ENCODE data around the gene ZNF790. TPM values are rescaled to one million over a fixed set of nuclear protein-coding genes. Genes with fewer than 3 reads are reported as not detected.

ZNF790 gene
- total RNA-seq, 1 donor from 2014 or later = 5.1 TPM

DNA sequence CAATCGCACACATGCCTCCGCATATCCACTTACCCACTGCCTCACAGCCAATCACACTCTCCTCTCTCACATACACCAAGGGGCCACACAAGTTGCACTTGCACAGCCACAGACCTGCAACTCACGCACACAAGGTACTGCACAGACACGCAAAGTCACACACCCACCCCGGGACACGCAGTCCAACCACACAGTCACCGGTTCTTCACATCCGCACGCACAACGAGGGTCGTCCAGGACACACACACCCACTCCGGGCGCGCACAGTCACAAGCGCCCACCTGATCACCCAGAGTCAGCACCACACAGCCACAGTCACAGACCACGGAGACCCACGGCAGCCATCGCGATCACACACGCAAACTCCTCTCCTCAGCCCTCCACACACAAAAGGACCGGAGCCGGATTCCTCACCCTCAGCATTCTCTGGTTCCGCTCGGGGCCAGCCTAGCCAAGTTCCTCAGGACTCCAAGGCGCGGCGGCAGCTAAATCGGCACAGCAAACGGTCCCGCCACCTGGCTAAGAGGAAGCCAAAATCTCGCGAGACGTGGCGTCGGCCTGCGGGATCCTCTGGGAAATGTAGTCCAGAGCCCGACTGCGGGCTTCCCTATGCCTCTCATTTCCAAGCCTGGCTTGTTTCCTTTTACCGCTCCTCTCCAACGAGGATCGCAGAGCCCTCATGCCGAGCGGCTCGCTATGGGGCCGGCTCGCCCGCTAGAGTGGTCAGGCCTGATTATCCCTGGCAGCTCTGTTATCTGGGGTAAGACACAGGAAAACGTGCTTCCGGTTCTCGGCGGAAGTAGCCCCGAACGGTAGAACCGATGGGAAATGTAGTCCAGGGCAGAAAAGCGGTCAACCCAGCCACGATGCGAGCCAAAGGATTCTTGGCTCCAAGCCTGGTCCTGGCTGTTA is 65.6 kb downstream of the ZNF790 start, which contains the start of gene ZNF850:
TSS of gene ZNF850 (minus strand) at position 497 of the 912 bp plus-strand sequence. CDS start 10,201 bp downstream, outside the sequence.
- DNase-seq (ENCODE audit: low spot score) (peak; percentile 94), ATAC-seq (peak; percentile 97)

DNA sequence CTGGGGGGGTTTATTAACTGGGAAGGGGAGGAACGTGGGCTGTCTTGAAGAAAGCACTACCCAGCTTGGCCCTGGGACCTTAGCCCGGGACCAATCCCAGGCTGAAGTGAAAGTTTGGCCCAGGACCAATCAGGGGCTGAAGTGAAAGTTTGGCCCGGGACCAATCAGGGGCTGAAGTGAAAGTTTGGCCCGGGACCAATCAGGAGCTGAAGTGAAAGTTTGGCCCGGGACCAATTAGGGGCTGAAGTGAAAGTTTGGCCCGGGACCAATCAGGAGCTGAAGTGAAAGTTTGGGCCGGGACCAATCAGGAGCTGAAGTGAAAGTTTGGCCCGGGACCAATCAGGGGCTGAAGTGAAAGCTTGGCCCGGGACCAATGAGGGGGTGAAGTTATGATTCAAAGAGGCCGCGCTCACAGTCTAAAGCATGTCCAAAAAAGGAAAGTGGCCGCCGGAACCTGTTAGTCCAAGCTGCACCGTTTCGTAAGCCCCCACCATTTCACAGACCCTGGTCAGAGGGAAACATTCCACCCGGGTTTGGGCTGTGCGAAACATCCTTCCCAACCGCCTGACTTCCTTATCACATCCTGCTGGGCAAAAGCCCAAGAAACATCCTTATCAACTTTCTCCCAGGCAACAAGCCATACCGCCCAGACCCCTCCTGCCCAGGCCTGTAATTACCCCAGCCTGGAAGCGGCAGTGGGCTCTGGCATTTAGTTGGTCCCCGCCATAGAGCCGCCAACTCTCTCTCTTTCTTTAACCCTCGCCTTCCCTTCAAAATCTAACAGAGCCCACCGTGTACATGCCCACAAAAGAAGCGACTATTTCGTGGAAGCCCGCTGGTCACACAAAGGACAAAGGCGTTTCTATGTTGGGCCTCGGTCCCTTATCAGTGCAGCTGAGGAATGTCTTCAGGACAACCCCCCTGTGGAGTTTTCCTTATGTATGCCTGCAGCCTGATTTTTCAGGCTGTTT is 66.6 kb downstream of the ZNF790 start:
- ATAC-seq = no peak
- peak; percentile 59 for DNase-seq (ENCODE audit: low spot score)

Other genes with a start within 250 kb of the ZNF790 start
- 1.1 TPM for gene ZNF382, start 233.1 kb downstream of the ZNF790 start, total RNA-seq
- 1.5 TPM for gene ZNF461, start 171.6 kb downstream of the ZNF790 start, total RNA-seq
- gene ZNF567, start 150.8 kb downstream of the ZNF790 start, total RNA-seq = 2.5 TPM
- 0.88 TPM for gene ZNF850, start 65.6 kb downstream of the ZNF790 start, total RNA-seq
- 2.1 TPM for gene ZNF345, start 12.5 kb upstream of the ZNF790 start, total RNA-seq
- 0.70 TPM for gene ZNF829, start 77.9 kb upstream of the ZNF790 start, total RNA-seq
- 1.9 TPM for gene ZNF568, start 77.9 kb upstream of the ZNF790 start, total RNA-seq
- gene ZNF420, start 240.0 kb upstream of the ZNF790 start, total RNA-seq = 5.6 TPM